Hair follicle dermal papilla cell (primary cell): Measurements from ENCODE around the gene PRSS2. TPM values are rescaled to one million over a fixed set of nuclear protein-coding genes. Genes with fewer than 3 reads are reported as not detected.

ENCODE experiments used
- small RNA-seq: library from RNA; depleted of rRNA; stranded (forward); fragments of <200 nt; gene quantifications from one replicate; pipeline ENCODE3, GENCODE V24; 2012
- total RNA-seq: library from RNA; depleted of rRNA; stranded (reverse); fragments of >200 nt; gene quantifications from 2 replicates; pipeline ENCODE4 v1.2.3, GENCODE V29; 2012

The PRSS2 gene
- total RNA-seq, result not detected in 2 replicates

GRCh38 chr7:142770661-142771352, at the start of gene PRSS2:
PRSS2 (plus strand) TSS chr7:142770970; CDS start chr7:142770983, 13 bp downstream.

GRCh38 chr7:142749218-142749993, 21.4 kb upstream of the PRSS2 start, which contains the start of gene PRSS1:
PRSS1 (plus strand) TSS chr7:142749472; CDS start chr7:142749485, 13 bp downstream.

Small RNA genes within 50 kb of the gene (small RNA-seq; reads per million reads assigned to genes)
- gene TRBD1 (not detected), gene TRBJ1-1 (not detected), gene TRBJ1-2 (not detected), gene TRBJ1-3 (not detected), gene TRBJ1-4 (not detected), gene TRBJ1-5 (not detected), gene TRBJ1-6 (not detected), gene TRBJ2-1 (not detected), gene TRBJ2-2 (not detected), gene TRBJ2-2P (not detected), gene TRBJ2-3 (not detected), gene TRBJ2-4 (not detected), gene TRBJ2-5 (not detected), gene TRBJ2-6 (not detected), gene TRBJ2-7 (not detected)

Other genes with a start within 250 kb of the PRSS2 start
- gene PRSS1, start 21.5 kb upstream of the PRSS2 start, total RNA-seq, result not detected in 2 replicates
- gene EPHB6, start 84.1 kb downstream of the PRSS2 start, total RNA-seq, result 6.7 and 13.4 TPM in 2 replicates
- gene TRPV6, start 114.8 kb downstream of the PRSS2 start, total RNA-seq, result not detected in 2 replicates
- gene TRPV5, start 162.8 kb downstream of the PRSS2 start, total RNA-seq, result not detected in 2 replicates
- gene LLCFC1, start 168.5 kb downstream of the PRSS2 start, total RNA-seq, result not detected in 2 replicates
- not detected in 2 replicates for gene KEL, start 191.4 kb downstream of the PRSS2 start, total RNA-seq